ENCODE measurements around the gene BABAM2.

BABAM2 gene

DNA sequence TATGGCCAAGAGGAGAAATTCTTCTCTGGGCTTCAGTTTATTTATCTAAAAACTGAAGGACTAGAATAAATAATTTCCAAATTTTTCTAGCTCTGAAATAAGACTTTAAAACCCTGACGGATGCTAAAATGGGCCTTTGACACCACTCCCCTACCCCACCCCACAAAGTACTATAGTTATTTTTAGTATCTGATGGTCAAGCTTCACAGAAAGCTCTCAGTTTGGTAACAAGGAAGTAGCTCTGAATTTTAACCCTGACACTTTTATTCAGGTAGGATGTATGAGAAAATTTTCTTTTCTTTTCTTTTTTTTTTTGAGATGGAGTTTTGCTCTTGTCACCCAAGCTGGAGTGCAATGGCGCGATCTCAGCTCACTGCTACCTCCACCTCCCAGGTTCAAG lies 2.7 kb upstream of the BABAM2 start:
- H3K9me3 ChIP-seq (ENCODE audit: control insufficient read depth, insufficient read depth, low read depth, low read length): no peaks in the 10 kb centered on the region
- CTCF ChIA-PET: no interaction called here
- H3K4me1 ChIP-seq (ENCODE audit: control insufficient read depth, insufficient read depth, low read length): peaks cover 8% of the 10 kb centered on the region; the same call in 1 of the 2 replicates
- TF ChIP-seq, protein P1, sequence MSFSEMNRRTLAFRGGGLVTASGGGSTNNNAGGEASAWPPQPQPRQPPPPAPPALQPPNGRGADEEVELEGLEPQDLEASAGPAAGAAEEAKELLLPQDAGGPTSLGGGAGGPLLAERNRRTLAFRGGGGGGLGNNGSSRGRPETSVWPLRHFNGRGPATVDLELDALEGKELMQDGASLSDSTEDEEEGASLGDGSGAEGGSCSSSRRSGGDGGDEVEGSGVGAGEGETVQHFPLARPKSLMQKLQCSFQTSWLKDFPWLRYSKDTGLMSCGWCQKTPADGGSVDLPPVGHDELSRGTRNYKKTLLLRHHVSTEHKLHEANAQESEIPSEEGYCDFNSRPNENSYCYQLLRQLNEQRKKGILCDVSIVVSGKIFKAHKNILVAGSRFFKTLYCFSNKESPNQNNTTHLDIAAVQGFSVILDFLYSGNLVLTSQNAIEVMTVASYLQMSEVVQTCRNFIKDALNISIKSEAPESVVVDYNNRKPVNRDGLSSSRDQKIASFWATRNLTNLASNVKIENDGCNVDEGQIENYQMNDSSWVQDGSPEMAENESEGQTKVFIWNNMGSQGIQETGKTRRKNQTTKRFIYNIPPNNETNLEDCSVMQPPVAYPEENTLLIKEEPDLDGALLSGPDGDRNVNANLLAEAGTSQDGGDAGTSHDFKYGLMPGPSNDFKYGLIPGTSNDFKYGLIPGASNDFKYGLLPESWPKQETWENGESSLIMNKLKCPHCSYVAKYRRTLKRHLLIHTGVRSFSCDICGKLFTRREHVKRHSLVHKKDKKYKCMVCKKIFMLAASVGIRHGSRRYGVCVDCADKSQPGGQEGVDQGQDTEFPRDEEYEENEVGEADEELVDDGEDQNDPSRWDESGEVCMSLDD (tag by site-specific recombination; IDR thresholded peaks at IDR 0.05): no peak
- TF ChIP-seq ZNF785 (tag by site-specific recombination; IDR thresholded peaks at IDR 0.05): no peak
- no peak for TF ChIP-seq ATF2 (tag by site-specific recombination; IDR thresholded peaks at IDR 0.05; ENCODE audit: low read depth)
- TF ChIP-seq ZNF416 (tag by site-specific recombination; IDR thresholded peaks at IDR 0.05): no peak
- TF ChIP-seq ZNF747 (tag by site-specific recombination; IDR thresholded peaks at IDR 0.05): no peak
- TF ChIP-seq ZNF121 (tag by site-specific recombination; IDR thresholded peaks at IDR 0.05): no peak
- TF ChIP-seq ZNF23 (tag by site-specific recombination; IDR thresholded peaks at IDR 0.05; ENCODE audit: borderline replicate concordance): no peak
- no peak for TF ChIP-seq ZNF350 (tag by site-specific recombination; IDR thresholded peaks at IDR 0.05)
- TF ChIP-seq ZNF394 (tag by site-specific recombination; IDR thresholded peaks at IDR 0.05; ENCODE audit: borderline replicate concordance): no peak
- TF ChIP-seq ZNF664 (tag by site-specific recombination; IDR thresholded peaks at IDR 0.05): no peak
- TF ChIP-seq ZNF501 (tag by site-specific recombination; IDR thresholded peaks at IDR 0.05): no peak
- no peak overlapping the region for H3K27ac ChIP-seq (ENCODE audit: extremely low read depth, low read depth, low read length)
- POLR2A ChIA-PET: interaction anchor here (0.7 kb wide), 1 partner anchor 838 kb away, joined by 4 read pairs; no protein-coding TSS in a partner anchor
- no peak overlapping the region for H3K4me3 ChIP-seq (ENCODE audit: low read depth, low read length)
- no peaks in the 10 kb centered on the region for H3K36me3 ChIP-seq (ENCODE audit: control insufficient read depth in 2 of 2, insufficient read depth in 1 of 2, low read length in 2 of 2)

GRCh38 chr2:27888790-27889189 lies 1.7 kb upstream of the BABAM2 start:
- Histone ChIP-seq H3K36me3 (ENCODE audit: control insufficient read depth in 2 of 2, insufficient read depth in 1 of 2, low read length in 2 of 2) (no peaks in the 10 kb centered on the region), H3K27ac (ENCODE audit: extremely low read depth, low read depth, low read length) (no peak overlapping the region), H3K4me1 (ENCODE audit: control insufficient read depth, insufficient read depth, low read length) (peaks cover 8% of the 10 kb centered on the region; the same call in 1 of the 2 replicates), H3K4me3 (ENCODE audit: low read depth, low read length) (no peak overlapping the region), H3K9me3 (ENCODE audit: control insufficient read depth, insufficient read depth, low read depth, low read length) (no peaks in the 10 kb centered on the region)
- ChIA-PET CTCF (no interaction called here), POLR2A (no interaction called here)
- TF ChIP-seq ZNF157 (tag by site-specific recombination; IDR thresholded peaks at IDR 0.05) (no peak), BCL11B (tag by site-specific recombination; IDR thresholded peaks at IDR 0.05; ENCODE audit: low read depth) (no peak), ZNF76 (tag by site-specific recombination; IDR thresholded peaks at IDR 0.05; ENCODE audit: borderline replicate concordance, low read depth) (no peak), ZNF677 (tag by site-specific recombination; IDR thresholded peaks at IDR 0.05) (no peak), ZEB2 (tag by site-specific recombination; IDR thresholded peaks at IDR 0.05) (no peak), ZNF133 (tag by site-specific recombination; IDR thresholded peaks at IDR 0.05) (no peak), ZNF280C (tag by site-specific recombination; IDR thresholded peaks at IDR 0.05) (no peak), ZFP3 (tag by site-specific recombination; IDR thresholded peaks at IDR 0.05; ENCODE audit: low read depth) (no peak), ZFP37 (tag by site-specific recombination; IDR thresholded peaks at IDR 0.05) (no peak), ZXDB (tag by site-specific recombination; IDR thresholded peaks at IDR 0.05) (no peak)
- TF ChIP-seq, protein P2, sequence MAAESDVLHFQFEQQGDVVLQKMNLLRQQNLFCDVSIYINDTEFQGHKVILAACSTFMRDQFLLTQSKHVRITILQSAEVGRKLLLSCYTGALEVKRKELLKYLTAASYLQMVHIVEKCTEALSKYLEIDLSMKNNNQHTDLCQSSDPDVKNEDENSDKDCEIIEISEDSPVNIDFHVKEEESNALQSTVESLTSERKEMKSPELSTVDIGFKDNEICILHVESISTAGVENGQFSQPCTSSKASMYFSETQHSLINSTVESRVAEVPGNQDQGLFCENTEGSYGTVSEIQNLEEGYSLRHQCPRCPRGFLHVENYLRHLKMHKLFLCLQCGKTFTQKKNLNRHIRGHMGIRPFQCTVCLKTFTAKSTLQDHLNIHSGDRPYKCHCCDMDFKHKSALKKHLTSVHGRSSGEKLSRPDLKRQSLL (tag by site-specific recombination; IDR thresholded peaks at IDR 0.05): no peak
- TF ChIP-seq, protein P3, sequence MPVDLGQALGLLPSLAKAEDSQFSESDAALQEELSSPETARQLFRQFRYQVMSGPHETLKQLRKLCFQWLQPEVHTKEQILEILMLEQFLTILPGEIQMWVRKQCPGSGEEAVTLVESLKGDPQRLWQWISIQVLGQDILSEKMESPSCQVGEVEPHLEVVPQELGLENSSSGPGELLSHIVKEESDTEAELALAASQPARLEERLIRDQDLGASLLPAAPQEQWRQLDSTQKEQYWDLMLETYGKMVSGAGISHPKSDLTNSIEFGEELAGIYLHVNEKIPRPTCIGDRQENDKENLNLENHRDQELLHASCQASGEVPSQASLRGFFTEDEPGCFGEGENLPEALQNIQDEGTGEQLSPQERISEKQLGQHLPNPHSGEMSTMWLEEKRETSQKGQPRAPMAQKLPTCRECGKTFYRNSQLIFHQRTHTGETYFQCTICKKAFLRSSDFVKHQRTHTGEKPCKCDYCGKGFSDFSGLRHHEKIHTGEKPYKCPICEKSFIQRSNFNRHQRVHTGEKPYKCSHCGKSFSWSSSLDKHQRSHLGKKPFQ (tag by site-specific recombination; IDR thresholded peaks at IDR 0.05): no peak
- TF ChIP-seq, protein P4, sequence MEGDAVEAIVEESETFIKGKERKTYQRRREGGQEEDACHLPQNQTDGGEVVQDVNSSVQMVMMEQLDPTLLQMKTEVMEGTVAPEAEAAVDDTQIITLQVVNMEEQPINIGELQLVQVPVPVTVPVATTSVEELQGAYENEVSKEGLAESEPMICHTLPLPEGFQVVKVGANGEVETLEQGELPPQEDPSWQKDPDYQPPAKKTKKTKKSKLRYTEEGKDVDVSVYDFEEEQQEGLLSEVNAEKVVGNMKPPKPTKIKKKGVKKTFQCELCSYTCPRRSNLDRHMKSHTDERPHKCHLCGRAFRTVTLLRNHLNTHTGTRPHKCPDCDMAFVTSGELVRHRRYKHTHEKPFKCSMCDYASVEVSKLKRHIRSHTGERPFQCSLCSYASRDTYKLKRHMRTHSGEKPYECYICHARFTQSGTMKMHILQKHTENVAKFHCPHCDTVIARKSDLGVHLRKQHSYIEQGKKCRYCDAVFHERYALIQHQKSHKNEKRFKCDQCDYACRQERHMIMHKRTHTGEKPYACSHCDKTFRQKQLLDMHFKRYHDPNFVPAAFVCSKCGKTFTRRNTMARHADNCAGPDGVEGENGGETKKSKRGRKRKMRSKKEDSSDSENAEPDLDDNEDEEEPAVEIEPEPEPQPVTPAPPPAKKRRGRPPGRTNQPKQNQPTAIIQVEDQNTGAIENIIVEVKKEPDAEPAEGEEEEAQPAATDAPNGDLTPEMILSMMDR (tag by site-specific recombination; IDR thresholded peaks at IDR 0.05): no peak
